Muscle of back (tissue), 11 donors: ENCODE measurements around the gene CLDN12. TPM values are rescaled to one million over a fixed set of nuclear protein-coding genes. Genes with fewer than 3 reads are reported as not detected.
"Not testable (repeated sequence)": the region's sequence is repeated elsewhere in the genome, so short reads cannot be mapped to it uniquely, and the experiment has no call there.

ENCODE experiments used
- DNase-seq, 3 donors: peaks; one replicate each; pipeline versions ENCODE4 v3.0.0 to v3.0.0-alpha.2; 2013
- polyA plus RNA-seq, 10 donors: library from polyadenylated mRNA; unstranded; fragments of 120-200 nt; gene quantifications; one replicate each; pipeline ENCODE4 v1.2.1, GENCODE V29; 2013; ENCODE audit not compliant: insufficient read length in 10 of 10

Gene CLDN12
- polyA plus RNA-seq, 10 donors = 14.5 to 30.4 (median 19.6) TPM

DNA sequence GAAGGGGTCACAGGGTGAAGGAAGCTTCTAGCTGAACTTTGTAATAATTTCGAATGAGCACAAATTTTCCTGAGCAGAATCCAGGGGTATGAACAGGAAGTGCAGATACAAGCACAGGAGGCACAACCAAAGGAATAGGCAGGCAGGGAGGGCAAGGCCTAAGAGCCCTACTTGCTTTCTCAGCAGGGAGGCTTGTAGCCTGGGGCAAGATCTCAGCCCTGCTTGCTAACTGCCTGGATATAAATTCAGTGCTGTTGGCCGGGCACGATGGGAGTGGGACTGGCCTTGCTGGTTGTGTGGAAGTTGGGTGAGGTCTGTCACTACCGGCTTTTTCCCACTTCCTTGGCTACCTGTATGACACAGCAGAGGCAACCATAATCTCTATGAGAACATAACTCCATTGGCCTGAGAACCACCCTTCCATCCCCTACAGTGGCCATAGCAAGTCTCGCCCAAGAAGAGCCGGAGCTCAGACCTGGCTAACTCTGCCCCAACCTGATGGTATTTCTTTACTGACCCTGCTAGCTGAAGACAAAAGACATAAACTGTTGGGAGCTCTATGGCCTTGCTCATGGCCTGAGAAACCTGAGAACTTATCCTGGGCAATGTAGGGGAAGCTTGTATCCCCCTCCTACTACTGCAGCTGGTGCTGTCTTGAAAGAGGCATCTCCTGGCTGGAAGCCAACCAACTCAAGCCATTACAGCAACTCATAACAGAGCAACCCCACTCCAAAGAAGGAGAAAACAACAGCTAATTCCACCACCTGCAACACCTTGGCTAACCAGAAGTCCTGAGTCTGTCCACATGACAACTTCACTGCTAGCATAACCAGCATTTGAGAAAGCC lies 27.6 kb downstream of the CLDN12 start:
- peak; percentile 16 to 49 (median 27) for DNase-seq

DNA sequence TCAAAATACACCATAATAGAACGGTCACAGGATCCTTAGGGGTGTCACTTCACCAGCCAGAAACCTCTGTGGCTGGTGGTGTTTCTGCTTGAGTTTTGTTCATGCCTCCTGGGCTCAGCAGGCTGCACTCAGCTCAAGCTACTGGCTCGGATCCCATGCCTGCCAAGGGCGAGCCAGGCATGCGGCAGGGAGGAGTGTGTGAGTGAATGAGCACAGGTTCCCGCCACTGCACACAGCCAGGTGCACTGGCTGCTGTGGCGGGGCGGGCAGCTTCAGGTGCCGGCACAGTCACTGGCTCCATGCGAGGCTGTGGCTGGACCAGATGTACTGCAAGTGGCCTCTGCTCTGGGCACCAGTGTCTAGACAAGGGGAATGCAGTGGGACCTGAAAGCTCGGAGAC lies 29.5 kb downstream of the CLDN12 start:
- no peak for DNase-seq

DNA sequence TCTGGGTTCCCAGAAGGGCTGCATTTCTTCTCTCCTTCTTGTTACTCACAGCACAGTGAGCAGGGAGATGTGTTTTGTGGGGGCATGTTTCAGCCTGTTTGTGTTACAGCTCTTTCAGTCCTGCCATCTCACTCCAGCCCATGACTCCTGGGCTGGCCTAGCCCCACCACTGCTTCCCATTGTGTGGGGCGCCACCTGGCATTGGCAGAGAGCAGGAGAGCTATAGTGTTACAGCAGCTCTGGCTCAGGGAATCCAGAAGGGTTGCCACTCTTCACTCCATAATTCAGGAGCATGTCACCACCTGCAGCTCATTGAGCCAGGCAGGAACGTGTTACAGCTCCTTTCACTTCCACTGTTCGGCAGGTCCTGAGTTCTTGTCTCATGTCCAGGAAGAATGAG lies 30.0 kb downstream of the CLDN12 start:
- no peak for DNase-seq

DNA sequence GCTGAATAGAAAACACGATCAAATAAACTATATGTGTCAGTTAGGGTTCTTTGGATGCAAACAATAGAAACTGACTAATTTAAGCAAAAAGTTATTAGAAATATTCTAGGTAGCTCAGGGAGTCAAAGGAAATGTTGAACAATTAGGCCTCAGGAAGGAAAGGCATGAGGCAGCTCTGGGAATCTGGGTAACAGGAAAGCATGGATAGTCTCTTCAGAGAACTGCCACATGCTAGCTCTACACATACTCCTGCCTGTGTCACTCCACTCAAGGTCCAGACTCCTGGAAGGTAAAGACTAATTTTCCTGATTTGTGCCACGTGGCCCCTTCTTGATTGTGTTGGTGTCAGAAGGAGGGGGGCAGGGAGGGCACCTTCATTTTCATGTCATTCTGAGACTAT lies 42.4 kb downstream of the CLDN12 start:
- no peak for DNase-seq

DNA sequence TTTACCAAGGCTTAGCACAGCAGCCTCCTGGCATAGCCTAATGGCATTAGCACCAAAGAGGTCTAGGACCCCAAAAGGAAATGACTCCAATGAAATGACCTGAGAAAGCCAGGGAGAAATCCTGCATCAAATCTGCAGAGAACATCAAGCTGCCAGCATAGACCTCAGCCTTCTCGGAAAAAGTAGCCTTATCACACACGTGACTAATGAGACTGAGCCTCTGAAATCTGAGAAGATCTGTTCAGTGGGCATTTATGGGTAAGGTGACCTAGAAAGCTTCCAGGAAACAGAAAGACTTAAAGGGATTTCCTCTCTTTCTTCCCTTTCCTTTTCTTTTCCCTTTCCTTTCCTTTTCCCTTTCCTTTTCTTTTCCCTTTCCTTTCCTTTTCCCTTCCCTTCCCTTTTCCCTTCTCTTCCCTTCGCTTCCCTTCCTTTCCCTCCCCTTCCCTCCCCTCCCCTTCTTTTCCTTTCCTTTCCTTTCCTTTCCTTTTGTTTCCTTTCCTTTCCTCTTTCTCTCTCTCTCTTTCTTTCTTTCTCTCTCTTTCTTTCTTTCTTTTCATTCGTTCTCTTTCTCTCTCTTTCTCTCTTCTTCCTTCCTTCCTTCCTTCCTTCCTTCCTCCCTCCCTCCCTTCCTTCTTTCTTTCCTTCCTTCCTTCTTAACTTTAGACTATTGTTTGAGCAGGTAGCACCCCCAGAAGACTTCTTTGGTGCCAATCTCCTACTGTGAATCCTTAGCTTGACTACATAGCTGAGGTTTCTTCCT lies 43.1 kb downstream of the CLDN12 start:
- no peak for DNase-seq

DNA sequence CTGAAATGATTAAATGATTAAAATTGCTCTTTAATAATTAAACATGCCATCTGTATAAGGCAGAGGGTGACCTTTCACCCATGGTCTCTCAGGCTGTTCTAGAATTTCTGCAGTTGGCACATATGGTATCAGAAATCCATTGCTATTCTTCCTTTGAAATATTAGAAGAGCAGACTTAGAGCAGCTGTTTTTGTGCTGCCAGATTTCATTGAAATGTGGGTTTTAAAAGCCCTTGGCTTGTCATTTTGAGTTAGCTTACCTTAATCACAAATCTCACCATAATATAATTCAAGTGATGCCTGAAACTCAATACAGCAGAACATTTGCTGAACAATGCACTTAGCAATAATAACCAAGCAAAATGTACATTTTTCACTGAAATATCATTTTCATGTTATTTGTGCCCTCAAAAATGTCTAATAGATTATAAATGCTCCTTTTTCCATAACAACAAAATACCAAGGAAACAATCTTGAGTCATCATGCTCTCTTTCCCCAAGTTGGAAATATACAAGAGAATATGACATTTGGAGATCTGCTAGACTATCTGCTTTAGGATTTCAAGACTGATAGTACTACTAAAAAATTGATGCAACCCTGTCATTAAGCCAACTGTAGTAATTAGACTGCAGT lies 50.1 kb downstream of the CLDN12 start:
- no peak for DNase-seq

GRCh38 chr7:90453931-90454330 lies 50.7 kb downstream of the CLDN12 start:
- no peak for DNase-seq

- DNase-seq = peak; percentile 41 to 76 (median 55)
Observed at GRCh38 chr7:90455163-90456030, 52.1 kb downstream of the CLDN12 start.

DNA sequence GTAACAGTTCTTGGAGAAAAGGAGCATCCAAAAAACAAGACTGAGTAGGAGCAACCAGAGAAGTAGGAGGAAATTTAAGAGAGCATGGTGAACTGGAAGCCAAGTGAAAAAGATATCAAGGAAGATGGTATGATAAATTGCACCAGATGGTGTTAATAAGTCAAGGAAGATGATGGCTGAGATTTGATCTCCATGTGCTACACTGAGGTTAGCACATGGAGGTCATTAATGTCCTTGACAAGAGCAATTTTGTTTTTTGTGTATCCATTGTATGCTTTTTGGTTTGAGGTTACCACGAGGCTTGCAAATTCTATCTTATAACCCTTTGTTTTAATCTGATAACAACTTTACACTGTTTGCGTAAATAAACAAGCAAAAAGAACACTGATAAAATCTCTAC lies 54.8 kb downstream of the CLDN12 start:
- DNase-seq = no peak

DNA sequence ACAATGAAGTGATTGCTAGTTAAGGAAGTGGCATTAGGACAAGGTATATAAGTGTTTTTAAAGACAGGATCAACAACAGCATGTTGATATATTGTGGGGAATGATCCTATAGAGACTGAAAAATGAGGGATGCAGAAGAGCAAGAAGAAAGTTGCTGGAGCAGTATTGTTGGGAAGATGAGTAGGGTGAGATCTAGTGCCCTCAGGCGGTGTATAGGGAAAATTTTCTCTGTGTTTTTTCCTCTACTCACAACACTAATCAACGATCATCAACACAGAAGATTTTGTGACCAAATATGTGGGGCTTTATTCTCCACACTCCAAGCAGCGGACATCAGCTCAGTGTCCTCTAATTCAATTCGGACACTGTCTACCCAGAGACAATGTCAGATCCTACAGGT lies 56.6 kb downstream of the CLDN12 start:
- DNase-seq = no peak

GRCh38 chr7:90461219-90461618 lies 58.0 kb downstream of the CLDN12 start:
- DNase-seq = no peak

DNA sequence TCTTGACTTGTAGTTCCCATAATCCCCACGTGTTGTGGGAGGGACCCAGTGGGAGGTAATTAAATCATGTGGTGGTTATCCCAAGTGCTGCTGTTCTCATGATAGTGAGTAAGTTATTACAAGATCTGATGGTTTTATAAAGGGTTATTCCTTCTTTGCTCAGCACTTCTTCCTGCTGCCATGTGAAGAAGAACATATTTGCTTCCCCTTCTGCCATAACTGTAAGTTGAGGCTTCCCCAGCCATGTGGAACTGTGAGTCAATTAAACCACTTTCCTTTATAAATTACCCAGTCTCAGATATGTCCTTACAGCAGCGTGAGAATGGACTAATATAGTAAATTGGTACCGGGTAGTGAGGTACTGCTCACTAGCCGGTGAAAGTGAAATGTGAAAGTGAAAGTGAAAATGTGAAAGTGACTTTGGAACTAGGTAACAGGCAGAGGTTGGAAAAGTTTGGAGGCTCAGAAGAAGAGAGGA lies 59.9 kb downstream of the CLDN12 start:
- not testable (repeated sequence) for DNase-seq

Other genes starting within 250 kb of the CLDN12 start
- gene STEAP1, start 249.0 kb upstream of the CLDN12 start, polyA plus RNA-seq = 1 to 10 TPM in 9 of 10 donors, under 1 TPM in 1; 0.66 to 4.5 (median 3.2) TPM
- gene STEAP2, start 191.7 kb upstream of the CLDN12 start, polyA plus RNA-seq = 1 to 10 TPM; 1.8 to 6.4 (median 3.5) TPM
- 1 to 10 TPM; 2.2 to 6.4 (median 2.9) TPM for gene CFAP69, start 158.3 kb upstream of the CLDN12 start, polyA plus RNA-seq
- under 1 TPM in 3 of 10 donors, not detected in 7; 0.05 to 0.08 (median 0.05) TPM for gene FAM237B, start 82.2 kb upstream of the CLDN12 start, polyA plus RNA-seq
- 10 to 100 TPM; 14.2 to 21.9 (median 18.3) TPM for gene GTPBP10, start 56.7 kb upstream of the CLDN12 start, polyA plus RNA-seq
- gene PTTG1IP2, start 66.2 kb downstream of the CLDN12 start, polyA plus RNA-seq = not detected
- 10 to 100 TPM; 19.1 to 25.8 (median 21.8) TPM for gene CDK14, start 192.9 kb downstream of the CLDN12 start, polyA plus RNA-seq